ENCODE measurements around the gene TRPC6. TPM values are rescaled to one million over a fixed set of nuclear protein-coding genes. Genes with fewer than 3 reads are reported as not detected.

TRPC6 gene
- total RNA-seq, 4 donors from 2014 or later, result 4.6 to 17.9 (median 6.8) TPM

DNA sequence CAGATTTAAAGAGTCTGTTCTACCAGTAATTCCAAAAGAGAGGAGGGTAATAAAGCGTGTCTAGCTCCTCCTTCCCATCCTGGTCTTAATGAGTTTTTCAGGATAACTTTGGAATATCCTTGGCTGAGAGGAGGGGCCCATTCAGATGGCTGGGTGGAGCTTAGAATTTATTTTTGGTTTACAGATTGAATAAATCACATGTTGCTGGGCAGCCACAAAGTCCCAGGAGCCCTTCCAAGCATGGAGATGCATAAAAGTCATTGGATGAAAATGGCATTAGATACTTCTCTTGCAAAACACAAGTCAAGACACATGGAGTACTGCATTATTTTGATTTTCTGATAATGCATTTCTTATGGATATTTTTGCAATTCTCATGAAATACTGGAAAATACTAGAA, 139.0 kb downstream of the TRPC6 start:
- TF ChIP-seq CTCF (IDR thresholded peaks at IDR 0.05; ENCODE audit: low read depth), result no peak

- no peak for TF ChIP-seq CTCF (IDR thresholded peaks at IDR 0.05; ENCODE audit: low read depth)
These were observed 139.6 kb downstream of the TRPC6 start for GRCh38 chr11:101444164-101444563.

DNA sequence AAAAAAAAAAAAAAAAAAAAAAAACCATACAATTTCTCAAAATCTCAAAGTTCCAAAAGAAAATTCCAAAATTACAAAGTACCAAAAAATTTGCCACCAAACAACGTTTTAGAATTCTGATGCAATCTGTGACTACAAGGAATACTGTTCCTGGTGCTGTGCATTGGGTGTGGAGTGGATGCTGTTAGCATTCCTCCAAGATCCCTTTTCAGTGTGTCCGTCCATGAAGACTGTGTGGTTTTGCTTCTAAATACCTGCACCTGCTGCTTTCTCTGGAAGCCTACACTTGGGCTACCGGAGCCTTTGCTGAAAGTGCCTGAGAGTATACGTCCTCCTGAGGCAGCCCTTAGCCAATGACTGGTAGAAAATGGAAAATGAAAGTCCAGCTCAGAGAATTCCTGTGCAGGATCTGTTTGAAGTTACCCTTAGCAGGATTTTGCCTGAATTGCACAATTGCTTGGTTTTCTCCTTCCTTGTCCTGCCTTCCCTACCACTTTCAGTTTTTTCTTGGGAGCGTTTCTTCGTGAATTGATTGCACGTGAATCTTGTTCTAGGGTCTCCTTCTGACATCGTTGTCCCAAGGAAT, 140.8 kb downstream of the TRPC6 start:
- no peak for TF ChIP-seq CTCF (IDR thresholded peaks at IDR 0.05; ENCODE audit: low read depth)

DNA sequence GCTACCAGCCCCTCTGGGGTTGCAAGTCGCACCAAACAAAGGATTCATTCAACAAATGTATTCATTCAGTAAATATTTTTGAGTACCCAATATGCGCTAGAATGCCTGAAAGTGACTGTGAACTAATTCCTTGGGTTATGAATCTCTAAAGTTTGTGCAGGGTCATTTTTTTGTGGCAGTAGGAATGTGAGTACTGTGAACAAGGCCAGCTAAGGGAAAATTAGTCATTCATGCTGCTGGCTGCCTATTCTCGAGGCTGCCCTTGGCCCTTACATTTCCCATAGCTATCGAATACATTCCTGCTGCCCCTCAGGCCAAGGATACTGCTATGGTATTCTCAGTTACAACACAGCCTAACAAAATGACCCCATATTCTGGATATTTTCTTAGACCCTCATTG, 141.6 kb downstream of the TRPC6 start:
- TF ChIP-seq CTCF (IDR thresholded peaks at IDR 0.05; ENCODE audit: low read depth), result no peak

DNA sequence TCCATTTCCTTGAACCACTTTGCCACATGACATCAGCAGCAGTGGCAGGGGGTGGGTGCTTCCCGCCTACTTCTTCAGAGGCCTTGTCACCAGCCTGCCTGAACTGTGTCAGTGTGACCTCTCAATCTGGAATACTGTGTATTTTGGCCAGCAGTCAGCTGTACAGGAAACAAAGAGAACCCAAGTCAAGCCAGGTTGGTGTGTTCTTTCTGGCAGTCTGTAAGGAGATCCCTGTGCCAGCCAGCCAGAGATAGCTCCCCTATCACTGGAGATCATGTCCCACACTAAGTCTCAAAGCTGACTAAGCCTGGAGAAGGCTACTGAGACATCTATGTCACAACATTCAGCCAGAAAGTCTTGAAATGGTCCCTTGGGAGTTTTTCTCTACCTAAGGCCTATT, 142.1 kb downstream of the TRPC6 start:
- TF ChIP-seq CTCF (IDR thresholded peaks at IDR 0.05; ENCODE audit: low read depth), result no peak

- no peak for TF ChIP-seq CTCF (IDR thresholded peaks at IDR 0.05; ENCODE audit: low read depth)
These were observed 144.3 kb downstream of the TRPC6 start for GRCh38 chr11:101439488-101439887.

DNA sequence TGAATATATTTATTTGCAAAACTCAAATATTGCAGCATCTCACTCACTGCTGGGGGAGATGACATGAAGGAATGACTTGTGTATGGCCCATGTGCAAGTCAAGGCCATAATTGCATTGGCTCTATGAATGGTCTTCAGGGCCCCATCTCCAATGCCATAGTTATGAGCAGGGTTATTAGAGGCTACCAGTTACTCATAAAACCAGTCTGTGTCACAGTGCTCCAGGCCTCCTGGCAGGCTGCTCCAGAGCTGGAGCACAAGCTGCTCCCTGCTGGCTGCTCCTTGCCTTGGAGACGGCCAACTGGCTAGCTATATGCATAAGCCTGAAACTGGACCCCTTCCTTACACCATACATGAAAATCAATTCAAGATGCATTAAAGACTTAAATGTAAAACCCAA, 145.7 kb downstream of the TRPC6 start:
- no peak for TF ChIP-seq CTCF (IDR thresholded peaks at IDR 0.05; ENCODE audit: low read depth)
